Lower leg skin (tissue), 4 donors: ENCODE results near the gene ZFAND3. TPM values are rescaled to one million over a fixed set of nuclear protein-coding genes. Genes with fewer than 3 reads are reported as not detected.

Experiments
- DNase-seq, 2 donors: peaks; one replicate each; pipeline ENCODE4 v3.0.0-alpha.2; 2019; ENCODE audit warnings: low spot score in 2 of 2
- H3K4me3 ChIP-seq: fragments of 200-600 bp; sonication (generic); 2 replicates; pipeline ENCODE4 v1.5.1; 2017; ENCODE audit warnings: mild to moderate bottlenecking, low read depth; ENCODE audit not compliant: poor library complexity, severe bottlenecking
- CTCF ChIP-seq, 3 donors: fragments of 450-650 bp; IDR thresholded peaks; one replicate each; pipeline ENCODE4 v1.5.1; 2016; ENCODE audit warnings: antibody characterized with exemption in 3 of 3, mild to moderate bottlenecking in 3 of 3, moderate library complexity in 2 of 3
- POLR2A ChIP-seq, 2 donors: fragments of 450-650 bp; IDR thresholded peaks; one replicate each; pipeline ENCODE4 v1.6.1; 2016 to 2017; ENCODE audit warnings: antibody characterized with exemption in 2 of 2, mild to moderate bottlenecking in 1 of 2, moderate library complexity in 1 of 2
- WGBS, 2 donors: methylation state at CpG; one replicate each; pipeline ENCODE4 v1.1.5; 2018; 5-methylcytosine and 5-hydroxymethylcytosine counted together
- intact Hi-C: fragments of 100-400 bp; cut with DNase I; formaldehyde crosslinking; loops from one replicate; pipeline ENCODE4 v1.15.0; 2023; ENCODE audit warnings: low total_unique reads
- total RNA-seq, 4 donors: library from RNA; depleted of rRNA; stranded (reverse); fragments of >200 nt; gene quantifications; one replicate each; pipeline ENCODE4 v1.1.0, GENCODE V29; 2016

The ZFAND3 gene
- total RNA-seq, 4 donors from 2014 or later, result 26.3 to 40.8 (median 30.3) TPM

- WGBS, 2 donors, result 80 to 88% methylated on average over 1 of the region's 1 CpG
- H3K4me3 ChIP-seq, result no peak overlapping the region
- TF ChIP-seq POLR2A (IDR thresholded peaks at IDR 0.05), result no peak
- no peak for TF ChIP-seq CTCF (IDR thresholded peaks at IDR 0.05)
- DNase-seq, result no peak
- intact Hi-C loops, result no loop called here
These were observed 153.6 kb downstream of the ZFAND3 start for GRCh38 chr6:37972994-37973757.

- DNase-seq, result no peak
- no peak overlapping the region for H3K4me3 ChIP-seq
- WGBS, 2 donors, result 97 to 100% methylated on average over 4 of the region's 4 CpGs
- intact Hi-C loops, result no loop called here
- TF ChIP-seq CTCF (IDR thresholded peaks at IDR 0.05) (no peak), POLR2A (IDR thresholded peaks at IDR 0.05) (no peak)
These were observed 154.9 kb downstream of the ZFAND3 start for GRCh38 chr6:37974381-37974780.

GRCh38 chr6:37974943-37975342 lies 155.4 kb downstream of the ZFAND3 start:
- no peak overlapping the region for H3K4me3 ChIP-seq
- TF ChIP-seq POLR2A (IDR thresholded peaks at IDR 0.05) (no peak), CTCF (IDR thresholded peaks at IDR 0.05) (no peak)
- intact Hi-C loops, result no loop called here
- DNase-seq, result no peak
- WGBS, 2 donors, result 86 to 97% methylated on average over 1 of the region's 1 CpG

- TF ChIP-seq CTCF (IDR thresholded peaks at IDR 0.05) (no peak), POLR2A (IDR thresholded peaks at IDR 0.05) (no peak)
- 57 to 60% methylated on average over 3 of the region's 3 CpGs for WGBS, 2 donors
- DNase-seq, result no peak
- intact Hi-C loops, result no loop called here
- no peak overlapping the region for H3K4me3 ChIP-seq
These were observed 158.2 kb downstream of the ZFAND3 start for GRCh38 chr6:37977715-37978114.

GRCh38 chr6:37979392-37980221 lies 160.1 kb downstream of the ZFAND3 start:
- 41 to 49% methylated on average over 5 of the region's 5 CpGs for WGBS, 2 donors
- H3K4me3 ChIP-seq, result no peak overlapping the region
- no peak for DNase-seq
- intact Hi-C loops, result no loop called here
- TF ChIP-seq CTCF (IDR thresholded peaks at IDR 0.05) (no peak), POLR2A (IDR thresholded peaks at IDR 0.05) (no peak)
